ENCODE data around the gene LRRC7. TPM values are rescaled to one million over a fixed set of nuclear protein-coding genes. Genes with fewer than 3 reads are reported as not detected.

LRRC7 gene
- total and polyA plus RNA-seq, 2 of the 8 experiments (the other 6 are each of a cell fraction or from before 2014, with no cell fraction given) = 0.03 to 0.17 TPM

- TF ChIP-seq CHD7 (IDR thresholded peaks at IDR 0.05; ENCODE audit: insufficient replicate concordance, low read length) = no peak
- no peak for TF ChIP-seq PHF8 (conservative IDR thresholded peaks at IDR 0.05; ENCODE audit: low read depth, low read length)
- peak; percentile 29 to 34; a peak in 3 of 4 replicates for TF ChIP-seq RAD21 (IDR thresholded peaks at IDR 0.05 in 1 of 2, conservative IDR thresholded peaks at IDR 0.05 in 1 of 2; ENCODE audit: low read depth in 2 of 2, low read length in 2 of 2)
- TF ChIP-seq POLR2AphosphoS5 (IDR thresholded peaks at IDR 0.05; ENCODE audit: low read depth, low read length) = no peak
These were observed 534.1 kb downstream of the LRRC7 start (continued) for GRCh38 chr1:70101774-70102173.
